HEK293T (cell line): ENCODE data around the gene OGDH.

ENCODE experiments used
- CTCF ChIA-PET: fragments of 350-600 bp; formaldehyde crosslinking; extraction: SDS; loops from one replicate; lab custom pipeline; 2021; ENCODE audit warnings: antibody characterized with exemption, inconsistent platforms; lab: Yijun Ruan, JAX
- POLR2A ChIA-PET: fragments of 350-600 bp; formaldehyde crosslinking; extraction: SDS; loops from one replicate; lab custom pipeline; 2020; ENCODE audit warnings: antibody characterized with exemption, inconsistent platforms; lab: Yijun Ruan, JAX
- DNase-seq: peaks from one replicate; pipeline ENCODE4 v3.0.0; 2012; ENCODE audit warnings: mixed read lengths; ENCODE audit errors: extremely low spot score
- ARNT ChIP-seq: fragments of 450-650 bp; IDR thresholded peaks from 2 replicates; pipeline ENCODE4 v1.6.1; 2017; ENCODE audit warnings: mild to moderate bottlenecking
- BHLHE40 ChIP-seq: fragments of 450-650 bp; IDR thresholded peaks from 2 replicates; pipeline ENCODE4 v1.6.1; 2016; ENCODE audit warnings: mild to moderate bottlenecking, moderate library complexity, borderline replicate concordance
- CTBP1 ChIP-seq: fragments of 450-650 bp; IDR thresholded peaks from 2 replicates; pipeline ENCODE4 v1.6.1; 2016; ENCODE audit warnings: borderline replicate concordance
- ELF4 ChIP-seq: fragments of 450-650 bp; IDR thresholded peaks from 2 replicates; pipeline ENCODE4 v1.6.1; 2017; ENCODE audit warnings: antibody characterized with exemption
- FOXA1 ChIP-seq: fragments of 450-650 bp; IDR thresholded peaks from 2 replicates; pipeline ENCODE4 v1.6.1; 2016; ENCODE audit warnings: mild to moderate bottlenecking
- FOXK2 ChIP-seq: fragments of 450-650 bp; IDR thresholded peaks from 2 replicates; pipeline ENCODE4 v1.6.1; 2016; ENCODE audit warnings: mild to moderate bottlenecking
- FOXM1 ChIP-seq: fragments of 450-650 bp; IDR thresholded peaks from 2 replicates; pipeline ENCODE4 v1.6.1; 2017; ENCODE audit warnings: mild to moderate bottlenecking, borderline replicate concordance
- HDGF ChIP-seq: fragments of 450-650 bp; IDR thresholded peaks from 2 replicates; pipeline ENCODE4 v1.6.1; 2017; ENCODE audit warnings: antibody characterized with exemption, borderline replicate concordance
- L3MBTL2 ChIP-seq: fragments of 450-650 bp; conservative IDR thresholded peaks from 2 replicates; pipeline ENCODE4 v1.6.1; 2016; ENCODE audit warnings: mild to moderate bottlenecking
- LEF1 ChIP-seq: fragments of 450-650 bp; IDR thresholded peaks from 2 replicates; pipeline ENCODE4 v1.6.1; 2017; ENCODE audit warnings: mild to moderate bottlenecking, borderline replicate concordance
- NFRKB ChIP-seq: fragments of 450-650 bp; IDR thresholded peaks from 2 replicates; pipeline ENCODE4 v1.6.1; 2016; ENCODE audit warnings: mild to moderate bottlenecking, moderate library complexity
- SP1 ChIP-seq: fragments of 450-650 bp; IDR thresholded peaks from 2 replicates; pipeline ENCODE4 v1.6.1; 2017
- SUZ12 ChIP-seq: fragments of 450-650 bp; IDR thresholded peaks from 2 replicates; pipeline ENCODE4 v1.6.1; 2016; ENCODE audit warnings: mild to moderate bottlenecking
- TARDBP ChIP-seq: fragments of 450-650 bp; IDR thresholded peaks from 2 replicates; pipeline ENCODE4 v1.6.1; 2016
- ZNF384 ChIP-seq: fragments of 450-650 bp; IDR thresholded peaks from 2 replicates; pipeline ENCODE4 v1.6.1; 2016
- TF ChIP-seq, protein P1 (sequence below): fragments of 450-650 bp; IDR thresholded peaks from 2 replicates; pipeline ENCODE4 v1.6.1; 2016

OGDH gene

DNA sequence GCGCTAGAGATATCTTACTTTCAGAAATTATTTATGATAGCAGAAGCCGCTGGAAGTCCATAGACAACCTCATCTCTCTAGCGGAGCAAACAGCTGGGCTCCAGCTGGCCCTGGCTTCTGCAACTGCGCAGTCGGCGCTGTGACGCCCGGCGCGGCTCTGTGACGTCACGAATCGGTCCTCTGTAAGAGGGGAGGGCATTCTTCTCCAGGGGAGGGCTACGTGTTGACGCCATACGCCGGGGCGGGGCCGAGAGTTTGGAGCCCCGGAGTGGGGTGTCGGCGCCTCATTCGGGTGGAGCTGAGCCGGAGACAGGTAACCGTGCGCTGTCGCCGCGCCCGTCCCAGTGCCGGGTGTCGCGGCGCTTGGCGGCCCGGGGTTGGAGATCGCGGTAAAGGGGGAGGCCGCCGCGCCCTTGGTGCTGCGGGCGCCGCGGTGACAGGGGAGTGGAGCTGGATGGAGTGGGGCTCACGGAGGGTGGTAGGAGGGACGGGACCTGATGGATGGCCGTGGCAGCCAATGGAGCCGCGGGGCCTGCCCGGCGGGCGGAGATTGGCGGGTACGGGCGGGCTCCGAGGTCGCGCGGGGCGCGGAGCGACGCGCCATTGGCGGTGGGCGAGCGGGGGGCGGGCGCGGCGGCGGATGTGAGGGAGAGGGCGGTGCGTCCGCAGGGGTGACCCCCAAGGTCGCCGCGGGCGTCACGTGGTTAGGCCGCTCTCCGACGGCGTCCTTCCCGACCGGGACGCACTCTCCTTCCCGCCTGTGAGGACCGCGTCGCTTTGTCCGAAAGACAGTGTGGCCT, at the start of gene OGDH:
OGDH (plus strand) TSS at position 287 of the 800 bp plus-strand sequence. CDS start 17,717 bp downstream, outside the sequence.
- DNase-seq, result peak; percentile 98
- TF ChIP-seq FOXM1 (peak; percentile 78; the same call in 1 of the 2 replicates), FOXA1 (no peak), CTBP1 (0 out of 2 replicates have a peak, but pooled peaks have one; percentile 44), SP1 (no peak), TARDBP (peak; percentile 71; the same call in 1 of the 2 replicates), ZNF384 (no peak), FOXK2 (no peak; the same call in 1 of the 2 replicates), L3MBTL2 (no peak), HDGF (no peak), BHLHE40 (no peak), SUZ12 (no peak), ARNT (no peak), LEF1 (no peak), ELF4 (no peak), NFRKB (no peak)
- TF ChIP-seq, protein P1, sequence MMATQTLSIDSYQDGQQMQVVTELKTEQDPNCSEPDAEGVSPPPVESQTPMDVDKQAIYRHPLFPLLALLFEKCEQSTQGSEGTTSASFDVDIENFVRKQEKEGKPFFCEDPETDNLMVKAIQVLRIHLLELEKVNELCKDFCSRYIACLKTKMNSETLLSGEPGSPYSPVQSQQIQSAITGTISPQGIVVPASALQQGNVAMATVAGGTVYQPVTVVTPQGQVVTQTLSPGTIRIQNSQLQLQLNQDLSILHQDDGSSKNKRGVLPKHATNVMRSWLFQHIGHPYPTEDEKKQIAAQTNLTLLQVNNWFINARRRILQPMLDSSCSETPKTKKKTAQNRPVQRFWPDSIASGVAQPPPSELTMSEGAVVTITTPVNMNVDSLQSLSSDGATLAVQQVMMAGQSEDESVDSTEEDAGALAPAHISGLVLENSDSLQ, result peak; percentile 99
- ChIA-PET CTCF (interaction anchor here (1.9 kb wide), 1 partner anchor 18 kb away, joined by 7 read pairs; no protein-coding TSS in a partner anchor), POLR2A (interaction anchor here (0.6 to 3.2 kb wide), 22 partner anchors 10 to 366 kb away, joined by 3 to 23 read pairs (median 4); partner anchors contain the start of genes DDX56, H2AZ2, PPIA and TMED4)

DNA sequence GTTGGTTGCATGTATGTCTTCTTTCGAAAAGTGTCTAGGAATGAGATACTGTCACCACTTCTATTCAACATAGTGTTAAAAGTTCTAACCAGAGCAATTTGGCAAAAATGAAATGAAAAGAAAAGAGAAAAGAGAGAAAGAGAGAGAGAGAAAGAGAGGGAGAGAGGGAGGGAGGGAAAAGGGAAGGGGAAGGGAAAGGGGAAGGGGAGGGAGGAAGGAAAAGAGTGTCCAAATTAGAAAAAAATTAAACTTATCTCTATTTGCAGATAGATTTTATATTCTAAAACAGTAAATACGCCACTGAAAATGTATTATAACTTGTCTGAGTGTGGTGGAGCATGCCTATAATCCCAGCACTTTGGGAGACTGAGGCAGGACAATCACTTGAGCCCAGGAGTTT, 48.9 kb upstream of the OGDH start:
- ChIA-PET POLR2A (interaction anchor here (1.0 kb wide), 1 partner anchor 16 kb away, joined by 3 read pairs; the partner anchor contains the start of gene DDX56), CTCF (no interaction called here)
- no peak for TF ChIP-seq LEF1
- TF ChIP-seq HDGF, result no peak
- TF ChIP-seq SP1, result no peak
- TF ChIP-seq L3MBTL2, result no peak
- no peak for TF ChIP-seq TARDBP
- TF ChIP-seq ZNF384, result no peak
- no peak for TF ChIP-seq SUZ12
- TF ChIP-seq FOXM1, result no peak
- TF ChIP-seq CTBP1, result no peak
- TF ChIP-seq, protein P1, result no peak
- no peak for TF ChIP-seq NFRKB
- no peak for TF ChIP-seq BHLHE40
- TF ChIP-seq FOXA1, result no peak
- no peak for TF ChIP-seq ELF4
- no peak for TF ChIP-seq ARNT
- no peak for TF ChIP-seq FOXK2
- no peak for DNase-seq

DNA sequence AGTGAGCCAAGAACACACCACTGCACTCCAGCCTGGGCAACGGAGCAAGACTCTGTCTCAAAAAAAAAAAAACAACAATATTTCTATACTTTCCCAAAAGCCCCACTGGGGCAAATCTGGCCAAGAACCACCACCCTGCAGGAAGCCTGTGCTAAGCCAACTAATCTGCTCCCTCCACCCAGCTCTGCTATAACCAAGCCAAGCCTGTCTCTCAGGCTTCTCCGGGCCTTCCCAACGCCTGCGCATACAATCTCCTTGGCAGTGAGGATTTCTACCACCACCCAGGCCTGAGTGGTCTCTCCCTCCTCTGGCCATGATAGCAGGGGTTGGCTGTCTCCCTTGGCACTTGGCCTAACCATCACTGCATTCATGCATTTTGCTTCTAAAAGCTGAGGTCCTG, 46.9 kb upstream of the OGDH start:
- CTCF ChIA-PET, result no interaction called here
- POLR2A ChIA-PET, result no interaction called here
- TF ChIP-seq FOXM1 (no peak), SUZ12 (no peak), ARNT (no peak), CTBP1 (no peak), SP1 (no peak), LEF1 (no peak), BHLHE40 (no peak), HDGF (no peak), ZNF384 (no peak), FOXK2 (no peak), TARDBP (no peak), FOXA1 (no peak), ELF4 (no peak), NFRKB (no peak), L3MBTL2 (no peak)
- TF ChIP-seq, protein P1, result no peak
- DNase-seq, result no peak

DNA sequence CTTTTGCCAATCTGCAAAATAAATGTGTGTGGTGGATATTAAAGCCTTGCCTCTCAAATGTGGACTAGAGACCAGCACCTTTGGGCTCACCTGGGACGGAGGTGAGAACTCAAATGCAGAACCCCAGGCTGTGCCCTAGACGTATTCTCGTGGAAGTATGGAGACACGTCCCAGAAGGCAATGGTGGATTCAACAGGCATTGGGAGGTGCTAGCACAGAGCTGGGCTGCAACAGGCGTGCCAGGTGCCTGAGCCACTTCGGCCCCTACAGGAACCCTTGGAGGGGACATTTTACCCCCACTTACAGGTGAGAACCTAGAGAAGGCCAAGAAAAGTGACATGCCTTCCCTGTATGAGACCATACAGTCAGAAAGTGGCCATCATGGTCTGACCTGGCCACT, 44.9 kb upstream of the OGDH start:
- TF ChIP-seq FOXK2, result no peak
- TF ChIP-seq L3MBTL2, result no peak
- no peak for TF ChIP-seq FOXA1
- no peak for TF ChIP-seq SP1
- TF ChIP-seq TARDBP, result no peak
- TF ChIP-seq CTBP1, result no peak
- no peak for TF ChIP-seq ZNF384
- no peak for TF ChIP-seq BHLHE40
- no peak for TF ChIP-seq ARNT
- no peak for TF ChIP-seq ELF4
- TF ChIP-seq, protein P1, result no peak
- TF ChIP-seq HDGF, result no peak
- no peak for TF ChIP-seq FOXM1
- no peak for TF ChIP-seq NFRKB
- TF ChIP-seq LEF1, result no peak
- POLR2A ChIA-PET, result interaction anchor here (0.9 to 2.2 kb wide), 2 partner anchors 11 to 71 kb away, joined by 3 to 13 read pairs; partner anchors contain the start of genes DDX56 and NUDCD3
- CTCF ChIA-PET, result interaction anchor here (1.4 kb wide), 1 partner anchor 27 kb away, joined by 4 read pairs; no protein-coding TSS in a partner anchor
- no peak for DNase-seq
